D721Med (cell line): ENCODE measurements around the gene TP73.

Experiments used
- DNase-seq: peaks from one replicate; pipeline ENCODE4 v3.0.0; 2011; ENCODE audit warnings: low spot score; ENCODE audit not compliant: insufficient read length
- FAIRE-seq: peaks from 2 replicates; lab custom pipeline; 2011; peaks lifted over from hg19 to GRCh38; lab: Jason Lieb, UNC
- CTCF ChIP-seq: IDR thresholded peaks from 2 replicates; pipeline ENCODE4 v1.5.1; 2012; ENCODE audit warnings: mild to moderate bottlenecking, control low read depth; ENCODE audit not compliant: insufficient read depth; ENCODE audit errors: missing control alignments

The TP73 gene

DNA sequence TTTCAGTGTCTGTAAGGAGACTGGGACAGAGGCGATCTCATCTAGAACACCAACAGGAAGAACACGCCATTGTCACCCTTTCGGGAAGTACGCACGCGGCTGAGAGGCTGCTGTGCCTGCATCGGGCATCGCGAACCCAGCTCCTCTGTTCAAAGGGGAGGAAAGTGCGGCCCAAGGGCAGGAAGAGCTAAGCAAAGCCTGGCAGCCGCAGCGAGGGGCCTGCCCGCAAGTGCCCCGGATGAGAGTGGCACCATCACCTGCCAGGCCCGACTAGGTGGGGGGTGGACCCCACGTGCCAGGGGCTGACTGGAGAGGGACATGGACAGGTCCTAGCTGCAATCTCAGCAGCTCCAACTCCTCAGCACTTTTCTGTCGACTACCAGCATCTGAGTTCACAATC, 20.0 kb upstream of the TP73 start:
- TF ChIP-seq CTCF = no peak
- DNase-seq (no peak), FAIRE-seq (no peak)

DNA sequence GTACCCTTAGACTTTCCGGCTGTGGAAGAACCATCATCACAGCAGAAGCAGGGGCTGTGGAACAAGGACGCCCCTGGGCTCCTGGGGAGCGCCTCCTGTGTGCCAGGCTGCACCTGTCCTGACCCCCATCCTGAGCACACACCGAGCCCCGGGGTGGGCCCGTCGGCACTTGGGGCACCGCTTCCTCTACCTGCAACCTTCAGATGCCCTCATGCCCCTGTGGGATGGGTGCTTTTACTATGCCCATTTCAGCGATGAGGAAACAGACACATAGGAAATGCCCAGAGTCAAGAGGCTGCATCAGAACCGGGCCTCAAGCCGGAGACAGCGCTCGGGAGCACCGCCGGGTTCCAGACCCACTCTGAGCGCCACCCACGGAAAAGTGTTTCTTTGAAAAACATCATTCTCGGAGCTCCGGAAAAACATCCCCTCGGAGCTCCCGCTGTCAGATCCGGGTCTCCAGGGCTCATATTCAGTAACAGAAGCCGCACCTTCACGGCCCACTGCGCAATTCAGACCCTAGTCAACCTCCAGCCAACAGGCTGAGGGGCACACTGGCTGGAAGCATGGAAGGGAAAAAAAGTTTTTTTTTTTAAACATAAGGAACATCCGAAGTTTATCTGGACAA, 19.5 kb upstream of the TP73 start:
- FAIRE-seq (no peak), DNase-seq (no peak)
- TF ChIP-seq CTCF = no peak

DNA sequence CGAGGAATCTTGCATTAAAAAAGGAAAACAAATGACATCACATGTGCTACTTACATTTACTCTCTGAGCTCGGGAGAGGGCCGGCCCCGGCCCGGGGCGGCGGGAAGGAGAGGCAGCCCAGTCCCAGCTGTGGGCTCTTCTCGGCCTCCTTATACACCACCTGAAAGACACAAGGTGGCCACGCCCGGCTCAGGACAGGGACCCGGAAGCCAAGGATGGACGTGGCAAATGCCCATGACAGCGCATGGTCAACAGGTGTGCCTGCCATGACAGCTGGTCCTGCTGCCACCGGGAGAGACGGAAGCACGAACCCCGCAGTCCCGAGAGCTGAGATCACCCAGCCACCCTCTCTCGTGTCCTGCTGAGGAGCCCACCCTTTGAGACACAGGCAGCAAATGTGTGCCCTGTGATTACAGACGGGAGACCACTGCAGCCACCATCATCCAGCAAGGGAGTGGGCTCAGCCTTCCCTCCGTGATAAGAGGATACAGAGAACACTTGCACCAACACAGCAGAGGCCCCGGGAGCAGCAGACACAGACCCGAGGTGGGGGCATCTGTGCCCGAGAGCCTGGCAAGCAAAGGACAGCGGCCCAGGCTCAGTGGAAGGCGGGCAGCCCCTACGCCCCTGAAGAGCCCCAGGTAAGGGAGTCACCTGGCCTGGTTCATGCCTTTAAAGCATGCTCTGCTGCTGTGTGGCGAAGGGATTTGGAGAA, 18.8 kb upstream of the TP73 start:
- TF ChIP-seq CTCF = no peak
- DNase-seq (no peak), FAIRE-seq (no peak)

DNA sequence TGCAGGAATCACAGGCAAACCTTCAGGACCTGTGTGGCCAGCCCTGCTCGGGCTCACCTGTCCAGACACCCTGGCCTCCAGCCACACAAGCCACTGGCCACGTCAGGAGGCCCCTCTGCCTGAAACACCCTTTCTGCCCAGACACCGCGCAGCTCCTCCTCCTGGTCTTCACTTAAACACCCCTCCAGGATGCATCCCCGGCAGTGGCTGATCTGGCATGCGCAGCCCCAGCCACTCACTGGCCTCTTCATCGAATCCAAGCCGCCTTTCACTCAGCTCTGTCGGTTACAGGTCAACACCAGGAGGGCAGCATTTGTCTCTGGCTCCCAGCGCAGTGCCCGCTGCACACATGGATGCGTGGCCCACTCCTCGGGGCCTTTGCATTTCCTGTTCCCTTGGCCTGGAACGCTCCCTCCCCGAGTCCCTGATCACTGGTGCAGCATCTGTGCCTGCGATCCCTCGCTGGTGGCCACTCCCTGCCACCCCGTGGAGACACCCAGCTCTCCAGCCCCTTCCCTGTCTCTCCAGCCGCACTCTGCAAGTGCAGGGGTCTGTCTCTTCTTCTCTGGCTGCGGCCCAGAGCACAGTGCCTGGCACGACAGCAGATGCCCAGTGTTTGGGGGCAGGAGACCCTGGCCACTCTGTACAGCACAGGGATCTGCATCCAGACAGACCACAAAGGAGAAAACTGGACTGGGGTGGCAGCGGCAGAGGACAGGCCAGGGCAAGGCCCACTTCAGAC, 18.1 kb upstream of the TP73 start:
- no peak for TF ChIP-seq CTCF
- DNase-seq (no peak), FAIRE-seq (no peak)

DNA sequence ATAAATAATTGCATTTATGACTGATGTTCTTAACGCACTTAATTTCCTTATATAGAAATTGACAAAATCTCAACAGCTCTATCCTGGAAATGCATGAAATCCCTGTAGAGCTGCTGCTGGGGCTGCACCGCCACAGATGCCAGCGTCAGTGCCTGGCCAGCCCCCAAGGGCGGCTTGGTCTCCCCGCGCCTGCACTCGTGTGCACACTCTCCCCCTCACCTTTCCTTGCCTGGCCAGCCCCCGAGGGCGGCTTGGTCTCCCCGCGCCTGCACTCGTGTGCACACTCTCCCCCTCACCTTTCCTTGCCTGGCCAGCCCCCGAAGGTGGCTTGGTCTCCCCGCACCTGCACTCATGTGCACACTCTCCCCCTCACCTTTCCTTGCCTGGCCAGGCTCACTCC, 16.2 kb upstream of the TP73 start:
- TF ChIP-seq CTCF = no peak
- FAIRE-seq (no peak), DNase-seq (no peak)

DNA sequence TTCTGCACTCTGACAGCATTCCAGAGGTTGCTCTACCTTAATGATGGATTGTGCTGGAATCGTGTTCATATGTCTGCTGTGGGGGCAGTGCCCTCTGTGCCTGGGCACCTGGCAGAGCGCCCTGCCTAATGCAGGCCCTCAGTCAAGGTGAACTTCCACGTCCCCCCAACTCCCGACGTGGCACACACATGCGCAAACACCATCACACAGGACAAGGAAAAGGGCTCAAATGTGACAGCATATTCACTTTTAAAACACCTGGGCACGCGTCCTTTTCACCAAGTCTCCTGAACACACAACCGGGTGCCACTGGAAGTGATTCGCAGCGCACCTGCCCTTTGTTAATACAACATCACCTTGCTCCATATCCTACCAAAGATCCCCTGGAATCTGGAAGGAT, 15.8 kb upstream of the TP73 start:
- TF ChIP-seq CTCF = no peak
- DNase-seq (no peak), FAIRE-seq (no peak)

GRCh38 chr1:3638027-3638426, 14.3 kb upstream of the TP73 start:
- FAIRE-seq = no peak
- DNase-seq = no peak
- TF ChIP-seq CTCF = no peak
